HepG2 (cell line): ENCODE data around the gene CTDNEP1. TPM values are rescaled to one million over a fixed set of nuclear protein-coding genes. Genes with fewer than 3 reads are reported as not detected.

ENCODE experiments used
- FOXK2 ChIP-seq: fragments of 450-650 bp; IDR thresholded peaks from 2 replicates; pipeline ENCODE4 v1.6.1; 2016
- KLF13 ChIP-seq: sonication (generic); formaldehyde crosslinking; IDR thresholded peaks from 2 replicates; pipeline ENCODE4 v1.4.0; 2020; ENCODE audit warnings: mild to moderate bottlenecking, missing genetic modification reagents
- NR2F2 ChIP-seq: IDR thresholded peaks from 2 replicates; pipeline ENCODE4 v1.6.1; 2012; ENCODE audit warnings: low read depth, inconsistent platforms, borderline replicate concordance
- PHF21A ChIP-seq: sonication (generic); formaldehyde crosslinking; IDR thresholded peaks from 2 replicates; pipeline ENCODE4 v1.5.0; 2020; ENCODE audit warnings: mild to moderate bottlenecking, missing genetic modification reagents
- SNAI1 ChIP-seq: sonication (generic); formaldehyde crosslinking; IDR thresholded peaks from 2 replicates; pipeline ENCODE4 v1.5.0; 2020; ENCODE audit warnings: mild to moderate bottlenecking, missing genetic modification reagents, borderline replicate concordance
- ZMYM3 ChIP-seq: sonication (generic); formaldehyde crosslinking; IDR thresholded peaks from 2 replicates; pipeline ENCODE4 v1.5.1; 2020; ENCODE audit warnings: mild to moderate bottlenecking, missing genetic modification reagents
- ZNF383 ChIP-seq: sonication (generic); formaldehyde crosslinking; IDR thresholded peaks from 2 replicates; pipeline ENCODE4 v1.4.0; 2020; ENCODE audit warnings: missing genetic modification reagents, mild to moderate bottlenecking, borderline replicate concordance
- ZNF678 ChIP-seq: sonication (generic); formaldehyde crosslinking; IDR thresholded peaks from 2 replicates; pipeline ENCODE4 v1.4.0; 2020; ENCODE audit warnings: mild to moderate bottlenecking, missing genetic modification reagents
- ZNF775 ChIP-seq: sonication (generic); formaldehyde crosslinking; IDR thresholded peaks from 2 replicates; pipeline ENCODE4 v1.4.0; 2020; ENCODE audit warnings: missing genetic modification reagents, mild to moderate bottlenecking, moderate library complexity, borderline replicate concordance
- ZSCAN20 ChIP-seq: sonication (generic); formaldehyde crosslinking; IDR thresholded peaks from 2 replicates; pipeline ENCODE4 v1.4.0; 2020; ENCODE audit warnings: missing genetic modification reagents, mild to moderate bottlenecking, borderline replicate concordance
- polyA plus RNA-seq, 8 experiments: library from polyadenylated mRNA; depleted of rRNA in 3 of 8; stranded (reverse) in 7 of 8; unstranded in 1 of 8; fragments of >200 nt; fragmentation: Illumina TruSeq in 4 of 8; extraction: Trizol in 4 of 8; gene quantifications; 2 replicates each; pipeline versions ENCODE4 v1.2.1 to v1.2.3, GENCODE V29; 2011 to 2016; ENCODE audit warnings: low read depth in 4 of 8, missing spikeins in 1 of 8, mixed read lengths in 1 of 8; ENCODE audit not compliant: insufficient read depth in 1 of 8
- total RNA-seq, 5 experiments: library from RNA; depleted of rRNA; stranded (reverse); fragments of >200 nt; fragmentation: Illumina TruSeq; extraction: Trizol; gene quantifications; 2 replicates each; pipeline ENCODE4 v1.2.3, GENCODE V29; 2016; ENCODE audit warnings: low read depth in 1 of 5
- TF ChIP-seq, protein P1 (sequence below): IDR thresholded peaks from 2 replicates; pipeline ENCODE4 v1.6.1; 2016; ENCODE audit warnings: low read depth
- TF ChIP-seq, protein P2 (sequence below): IDR thresholded peaks from 2 replicates; pipeline ENCODE4 v1.6.1; 2012; ENCODE audit warnings: low read length, improper control_type of control experiment
- TF ChIP-seq, protein P3 (sequence below): sonication (generic); formaldehyde crosslinking; conservative IDR thresholded peaks from 2 replicates; pipeline ENCODE4 v1.8.1; 2023; ENCODE audit warnings: missing genetic modification reagents
- TF ChIP-seq, protein P4 (sequence below): sonication (generic); formaldehyde crosslinking; IDR thresholded peaks from 2 replicates; pipeline ENCODE4 v1.8.1; 2023; ENCODE audit warnings: mild to moderate bottlenecking, missing genetic modification reagents, borderline replicate concordance
- TF ChIP-seq, protein P5 (sequence below): IDR thresholded peaks from 2 replicates; pipeline ENCODE4 v1.6.1; 2016; ENCODE audit warnings: missing genetic modification reagents, missing compliant biosample characterization
- TF ChIP-seq, protein P6 (sequence below): sonication (generic); formaldehyde crosslinking; IDR thresholded peaks from 2 replicates; pipeline ENCODE4 v1.8.0; 2022; ENCODE audit warnings: mild to moderate bottlenecking, missing genetic modification reagents; ENCODE audit not compliant: insufficient replicate concordance
- TF ChIP-seq, protein P7 (sequence below): sonication (generic); formaldehyde crosslinking; IDR thresholded peaks from 2 replicates; pipeline ENCODE4 v1.4.0; 2020; ENCODE audit warnings: missing genetic modification reagents

Gene CTDNEP1
- total and polyA plus RNA-seq, 2 of the 13 experiments (the other 11 are each of a cell fraction or from before 2014, with no cell fraction given) = 19.8 to 118 TPM

DNA sequence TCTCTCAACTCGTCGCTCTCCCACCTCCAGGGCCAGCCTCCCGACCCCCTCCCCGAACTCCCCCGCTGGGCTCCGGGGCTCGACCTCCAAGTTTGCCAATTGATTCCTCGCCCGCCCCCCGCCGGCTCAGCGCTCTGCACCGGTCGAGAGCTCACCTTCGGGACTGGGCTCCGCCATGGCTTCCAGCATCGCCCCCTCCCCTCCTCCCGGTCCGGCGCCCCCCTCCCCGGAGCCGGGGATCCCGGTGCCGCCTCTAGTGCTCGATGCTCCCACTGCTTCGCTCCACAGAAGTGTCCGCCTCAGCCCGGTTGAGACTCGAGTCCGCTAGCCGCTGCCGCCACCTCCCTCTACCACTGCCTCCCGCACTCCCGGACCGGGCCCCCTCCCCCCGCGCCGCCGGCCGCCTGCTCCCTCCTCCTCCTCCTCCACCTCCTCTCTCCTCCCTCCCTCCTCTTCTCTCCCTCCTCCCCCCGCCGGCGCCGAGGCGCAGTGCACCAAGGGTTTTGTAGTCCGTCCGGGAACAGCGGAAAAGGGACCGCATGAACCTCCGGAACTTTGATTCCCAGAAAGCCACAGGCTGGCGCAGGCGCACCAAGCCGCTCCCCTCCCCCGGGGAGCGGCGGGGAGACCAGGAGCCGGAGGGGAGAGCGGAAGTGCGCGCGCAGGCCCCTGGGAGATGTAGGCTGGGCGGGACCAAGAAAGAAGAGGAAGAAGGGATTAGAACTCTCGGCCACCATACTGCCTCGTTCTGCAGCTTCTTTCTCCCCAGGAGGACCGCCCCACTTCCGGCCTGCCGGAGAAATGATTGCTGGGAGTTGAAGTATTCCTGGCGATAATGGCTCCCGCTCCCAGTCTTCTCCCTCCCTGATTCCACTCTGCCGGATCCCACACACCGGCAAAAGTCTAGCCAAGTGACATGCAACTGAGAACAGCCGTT is 12.2 kb downstream of the CTDNEP1 start, which contains the start of gene PHF23 (continued):
- TF ChIP-seq, protein P1, sequence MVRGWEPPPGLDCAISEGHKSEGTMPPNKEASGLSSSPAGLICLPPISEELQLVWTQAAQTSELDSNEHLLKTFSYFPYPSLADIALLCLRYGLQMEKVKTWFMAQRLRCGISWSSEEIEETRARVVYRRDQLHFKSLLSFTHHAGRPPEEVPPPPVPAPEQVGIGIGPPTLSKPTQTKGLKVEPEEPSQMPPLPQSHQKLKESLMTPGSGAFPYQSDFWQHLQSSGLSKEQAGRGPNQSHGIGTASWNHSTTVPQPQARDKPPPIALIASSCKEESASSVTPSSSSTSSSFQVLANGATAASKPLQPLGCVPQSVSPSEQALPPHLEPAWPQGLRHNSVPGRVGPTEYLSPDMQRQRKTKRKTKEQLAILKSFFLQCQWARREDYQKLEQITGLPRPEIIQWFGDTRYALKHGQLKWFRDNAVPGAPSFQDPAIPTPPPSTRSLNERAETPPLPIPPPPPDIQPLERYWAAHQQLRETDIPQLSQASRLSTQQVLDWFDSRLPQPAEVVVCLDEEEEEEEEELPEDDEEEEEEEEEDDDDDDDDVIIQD (CRISPR knock-in tag) = no peak; the same call in 1 of the 2 replicates
- TF ChIP-seq, protein P2, sequence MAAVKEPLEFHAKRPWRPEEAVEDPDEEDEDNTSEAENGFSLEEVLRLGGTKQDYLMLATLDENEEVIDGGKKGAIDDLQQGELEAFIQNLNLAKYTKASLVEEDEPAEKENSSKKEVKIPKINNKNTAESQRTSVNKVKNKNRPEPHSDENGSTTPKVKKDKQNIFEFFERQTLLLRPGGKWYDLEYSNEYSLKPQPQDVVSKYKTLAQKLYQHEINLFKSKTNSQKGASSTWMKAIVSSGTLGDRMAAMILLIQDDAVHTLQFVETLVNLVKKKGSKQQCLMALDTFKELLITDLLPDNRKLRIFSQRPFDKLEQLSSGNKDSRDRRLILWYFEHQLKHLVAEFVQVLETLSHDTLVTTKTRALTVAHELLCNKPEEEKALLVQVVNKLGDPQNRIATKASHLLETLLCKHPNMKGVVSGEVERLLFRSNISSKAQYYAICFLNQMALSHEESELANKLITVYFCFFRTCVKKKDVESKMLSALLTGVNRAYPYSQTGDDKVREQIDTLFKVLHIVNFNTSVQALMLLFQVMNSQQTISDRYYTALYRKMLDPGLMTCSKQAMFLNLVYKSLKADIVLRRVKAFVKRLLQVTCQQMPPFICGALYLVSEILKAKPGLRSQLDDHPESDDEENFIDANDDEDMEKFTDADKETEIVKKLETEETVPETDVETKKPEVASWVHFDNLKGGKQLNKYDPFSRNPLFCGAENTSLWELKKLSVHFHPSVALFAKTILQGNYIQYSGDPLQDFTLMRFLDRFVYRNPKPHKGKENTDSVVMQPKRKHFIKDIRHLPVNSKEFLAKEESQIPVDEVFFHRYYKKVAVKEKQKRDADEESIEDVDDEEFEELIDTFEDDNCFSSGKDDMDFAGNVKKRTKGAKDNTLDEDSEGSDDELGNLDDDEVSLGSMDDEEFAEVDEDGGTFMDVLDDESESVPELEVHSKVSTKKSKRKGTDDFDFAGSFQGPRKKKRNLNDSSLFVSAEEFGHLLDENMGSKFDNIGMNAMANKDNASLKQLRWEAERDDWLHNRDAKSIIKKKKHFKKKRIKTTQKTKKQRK = no peak
- TF ChIP-seq SNAI1 (CRISPR knock-in tag) (no peak), ZNF775 (CRISPR knock-in tag) (0 out of 2 replicates have a peak, but pooled peaks have one; percentile 74), PHF21A (CRISPR knock-in tag) (no peak), ZSCAN20 (no peak), KLF13 (CRISPR knock-in tag) (no peak), NR2F2 (no peak; the same call in 1 of the 2 replicates), ZMYM3 (CRISPR knock-in tag) (no peak), FOXK2 (no peak), ZNF678 (CRISPR knock-in tag) (no peak), ZNF383 (CRISPR knock-in tag) (no peak)
- TF ChIP-seq, protein P3, sequence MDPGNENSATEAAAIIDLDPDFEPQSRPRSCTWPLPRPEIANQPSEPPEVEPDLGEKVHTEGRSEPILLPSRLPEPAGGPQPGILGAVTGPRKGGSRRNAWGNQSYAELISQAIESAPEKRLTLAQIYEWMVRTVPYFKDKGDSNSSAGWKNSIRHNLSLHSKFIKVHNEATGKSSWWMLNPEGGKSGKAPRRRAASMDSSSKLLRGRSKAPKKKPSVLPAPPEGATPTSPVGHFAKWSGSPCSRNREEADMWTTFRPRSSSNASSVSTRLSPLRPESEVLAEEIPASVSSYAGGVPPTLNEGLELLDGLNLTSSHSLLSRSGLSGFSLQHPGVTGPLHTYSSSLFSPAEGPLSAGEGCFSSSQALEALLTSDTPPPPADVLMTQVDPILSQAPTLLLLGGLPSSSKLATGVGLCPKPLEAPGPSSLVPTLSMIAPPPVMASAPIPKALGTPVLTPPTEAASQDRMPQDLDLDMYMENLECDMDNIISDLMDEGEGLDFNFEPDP (CRISPR knock-in tag) = no peak
- TF ChIP-seq, protein P4, sequence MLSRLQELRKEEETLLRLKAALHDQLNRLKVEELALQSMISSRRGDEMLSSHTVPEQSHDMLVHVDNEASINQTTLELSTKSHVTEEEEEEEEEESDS (CRISPR knock-in tag) = no peak
- TF ChIP-seq, protein P5, sequence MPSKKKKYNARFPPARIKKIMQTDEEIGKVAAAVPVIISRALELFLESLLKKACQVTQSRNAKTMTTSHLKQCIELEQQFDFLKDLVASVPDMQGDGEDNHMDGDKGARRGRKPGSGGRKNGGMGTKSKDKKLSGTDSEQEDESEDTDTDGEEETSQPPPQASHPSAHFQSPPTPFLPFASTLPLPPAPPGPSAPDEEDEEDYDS (CRISPR knock-in tag) = peak; percentile 27; the same call in 1 of the 2 replicates
- TF ChIP-seq, protein P6, sequence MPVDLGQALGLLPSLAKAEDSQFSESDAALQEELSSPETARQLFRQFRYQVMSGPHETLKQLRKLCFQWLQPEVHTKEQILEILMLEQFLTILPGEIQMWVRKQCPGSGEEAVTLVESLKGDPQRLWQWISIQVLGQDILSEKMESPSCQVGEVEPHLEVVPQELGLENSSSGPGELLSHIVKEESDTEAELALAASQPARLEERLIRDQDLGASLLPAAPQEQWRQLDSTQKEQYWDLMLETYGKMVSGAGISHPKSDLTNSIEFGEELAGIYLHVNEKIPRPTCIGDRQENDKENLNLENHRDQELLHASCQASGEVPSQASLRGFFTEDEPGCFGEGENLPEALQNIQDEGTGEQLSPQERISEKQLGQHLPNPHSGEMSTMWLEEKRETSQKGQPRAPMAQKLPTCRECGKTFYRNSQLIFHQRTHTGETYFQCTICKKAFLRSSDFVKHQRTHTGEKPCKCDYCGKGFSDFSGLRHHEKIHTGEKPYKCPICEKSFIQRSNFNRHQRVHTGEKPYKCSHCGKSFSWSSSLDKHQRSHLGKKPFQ (CRISPR knock-in tag) = peak; percentile 1
- TF ChIP-seq, protein P7, sequence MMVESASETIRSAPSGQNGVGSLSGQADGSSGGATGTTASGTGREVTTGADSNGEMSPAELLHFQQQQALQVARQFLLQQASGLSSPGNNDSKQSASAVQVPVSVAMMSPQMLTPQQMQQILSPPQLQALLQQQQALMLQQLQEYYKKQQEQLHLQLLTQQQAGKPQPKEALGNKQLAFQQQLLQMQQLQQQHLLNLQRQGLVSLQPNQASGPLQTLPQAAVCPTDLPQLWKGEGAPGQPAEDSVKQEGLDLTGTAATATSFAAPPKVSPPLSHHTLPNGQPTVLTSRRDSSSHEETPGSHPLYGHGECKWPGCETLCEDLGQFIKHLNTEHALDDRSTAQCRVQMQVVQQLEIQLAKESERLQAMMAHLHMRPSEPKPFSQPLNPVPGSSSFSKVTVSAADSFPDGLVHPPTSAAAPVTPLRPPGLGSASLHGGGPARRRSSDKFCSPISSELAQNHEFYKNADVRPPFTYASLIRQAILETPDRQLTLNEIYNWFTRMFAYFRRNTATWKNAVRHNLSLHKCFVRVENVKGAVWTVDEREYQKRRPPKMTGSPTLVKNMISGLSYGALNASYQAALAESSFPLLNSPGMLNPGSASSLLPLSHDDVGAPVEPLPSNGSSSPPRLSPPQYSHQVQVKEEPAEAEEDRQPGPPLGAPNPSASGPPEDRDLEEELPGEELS (CRISPR knock-in tag) = no peak
